ENCODE measurements around the gene LMX1A. TPM values are rescaled to one million over a fixed set of nuclear protein-coding genes. Genes with fewer than 3 reads are reported as not detected.

LMX1A gene
- total RNA-seq, 1 experiment from 2014 or later, result not detected

GRCh38 chr1:165187031-165188009 is 169.2 kb downstream of the LMX1A start:
- DNase-seq (ENCODE audit: low read depth in 1 of 2, low spot score in 2 of 2), result no peak
- Histone ChIP-seq H3K27ac (no peak overlapping the region), H3K36me3 (no peaks in the 10 kb centered on the region), H3K4me3 (no peak overlapping the region), H3K4me1 (replicated peaks) (no peaks in the 10 kb centered on the region), H3K27me3 (replicated peaks) (no peaks in the 10 kb centered on the region), H3K9me3 (replicated peaks) (no peaks in the 10 kb centered on the region)

GRCh38 chr1:165185161-165185889 is 171.2 kb downstream of the LMX1A start:
- Histone ChIP-seq H3K9me3 (replicated peaks) (no peaks in the 10 kb centered on the region), H3K4me3 (no peak overlapping the region), H3K27ac (no peak overlapping the region), H3K27me3 (replicated peaks) (no peaks in the 10 kb centered on the region), H3K4me1 (replicated peaks) (no peaks in the 10 kb centered on the region), H3K36me3 (no peaks in the 10 kb centered on the region)
- no peak for DNase-seq (ENCODE audit: low read depth in 1 of 2, low spot score in 2 of 2)

GRCh38 chr1:165182975-165183374 is 173.5 kb downstream of the LMX1A start:
- no peak overlapping the region for H3K4me3 ChIP-seq
- H3K9me3 ChIP-seq (replicated peaks), result no peaks in the 10 kb centered on the region
- no peak for DNase-seq (ENCODE audit: low read depth in 1 of 2, low spot score in 2 of 2)
- no peaks in the 10 kb centered on the region for H3K36me3 ChIP-seq
- H3K27ac ChIP-seq, result no peak overlapping the region
- H3K27me3 ChIP-seq (replicated peaks), result no peaks in the 10 kb centered on the region
- H3K4me1 ChIP-seq (replicated peaks), result no peaks in the 10 kb centered on the region

GRCh38 chr1:165179306-165179705 is 177.2 kb downstream of the LMX1A start:
- Histone ChIP-seq H3K4me1 (replicated peaks) (no peaks in the 10 kb centered on the region), H3K27ac (no peak overlapping the region), H3K9me3 (replicated peaks) (no peaks in the 10 kb centered on the region), H3K36me3 (no peaks in the 10 kb centered on the region), H3K27me3 (replicated peaks) (no peaks in the 10 kb centered on the region), H3K4me3 (no peak overlapping the region)
- DNase-seq (ENCODE audit: low read depth in 1 of 2, low spot score in 2 of 2), result no peak

- Histone ChIP-seq H3K9me3 (replicated peaks) (no peaks in the 10 kb centered on the region), H3K27ac (no peak overlapping the region), H3K36me3 (no peaks in the 10 kb centered on the region), H3K4me1 (replicated peaks) (no peaks in the 10 kb centered on the region), H3K4me3 (no peak overlapping the region), H3K27me3 (replicated peaks) (no peaks in the 10 kb centered on the region)
- no peak for DNase-seq (ENCODE audit: low read depth in 1 of 2, low spot score in 2 of 2)
These were observed 182.0 kb downstream of the LMX1A start for GRCh38 chr1:165174491-165174890.

- Histone ChIP-seq H3K9me3 (replicated peaks) (no peaks in the 10 kb centered on the region), H3K4me3 (no peak overlapping the region), H3K36me3 (no peaks in the 10 kb centered on the region), H3K4me1 (replicated peaks) (no peaks in the 10 kb centered on the region), H3K27me3 (replicated peaks) (no peaks in the 10 kb centered on the region), H3K27ac (no peak overlapping the region)
- no peak for DNase-seq (ENCODE audit: low read depth in 1 of 2, low spot score in 2 of 2)
These were observed 182.7 kb downstream of the LMX1A start for GRCh38 chr1:165173818-165174217.

- H3K27me3 ChIP-seq (replicated peaks), result no peaks in the 10 kb centered on the region
- H3K4me3 ChIP-seq, result no peak overlapping the region
- H3K9me3 ChIP-seq (replicated peaks), result no peaks in the 10 kb centered on the region
- H3K27ac ChIP-seq, result no peak overlapping the region
- DNase-seq (ENCODE audit: low read depth in 1 of 2, low spot score in 2 of 2), result no peak
- H3K36me3 ChIP-seq, result no peaks in the 10 kb centered on the region
- no peaks in the 10 kb centered on the region for H3K4me1 ChIP-seq (replicated peaks)
These were observed 183.1 kb downstream of the LMX1A start for GRCh38 chr1:165173409-165173808.

- Histone ChIP-seq H3K36me3 (no peaks in the 10 kb centered on the region), H3K27me3 (replicated peaks) (no peaks in the 10 kb centered on the region), H3K4me1 (replicated peaks) (no peaks in the 10 kb centered on the region), H3K4me3 (no peak overlapping the region), H3K27ac (no peak overlapping the region), H3K9me3 (replicated peaks) (no peaks in the 10 kb centered on the region)
- no peak for DNase-seq (ENCODE audit: low read depth in 1 of 2, low spot score in 2 of 2)
These were observed 183.8 kb downstream of the LMX1A start for GRCh38 chr1:165172666-165173065.

- no peaks in the 10 kb centered on the region for H3K27me3 ChIP-seq (replicated peaks)
- H3K36me3 ChIP-seq, result no peaks in the 10 kb centered on the region
- H3K27ac ChIP-seq, result no peak overlapping the region
- DNase-seq (ENCODE audit: low read depth in 1 of 2, low spot score in 2 of 2), result no peak
- H3K4me3 ChIP-seq, result no peak overlapping the region
- H3K4me1 ChIP-seq (replicated peaks), result no peaks in the 10 kb centered on the region
- H3K9me3 ChIP-seq (replicated peaks), result no peaks in the 10 kb centered on the region
These were observed 186.8 kb downstream of the LMX1A start for GRCh38 chr1:165169729-165170128.

- no peaks in the 10 kb centered on the region for H3K4me1 ChIP-seq (replicated peaks)
- no peak for DNase-seq (ENCODE audit: low read depth in 1 of 2, low spot score in 2 of 2)
- H3K4me3 ChIP-seq, result no peak overlapping the region
- H3K36me3 ChIP-seq, result no peaks in the 10 kb centered on the region
- H3K9me3 ChIP-seq (replicated peaks), result no peaks in the 10 kb centered on the region
- H3K27me3 ChIP-seq (replicated peaks), result no peaks in the 10 kb centered on the region
- no peak overlapping the region for H3K27ac ChIP-seq
These were observed 187.5 kb downstream of the LMX1A start for GRCh38 chr1:165169028-165169427.

- H3K4me1 ChIP-seq (replicated peaks), result no peaks in the 10 kb centered on the region
- no peak for DNase-seq (ENCODE audit: low read depth in 1 of 2, low spot score in 2 of 2)
- no peaks in the 10 kb centered on the region for H3K36me3 ChIP-seq
- no peak overlapping the region for H3K4me3 ChIP-seq
- no peak overlapping the region for H3K27ac ChIP-seq
- no peaks in the 10 kb centered on the region for H3K9me3 ChIP-seq (replicated peaks)
- no peaks in the 10 kb centered on the region for H3K27me3 ChIP-seq (replicated peaks)
These were observed 188.0 kb downstream of the LMX1A start for GRCh38 chr1:165168467-165168866.

GRCh38 chr1:165162671-165163241 is 193.8 kb downstream of the LMX1A start:
- no peak for DNase-seq (ENCODE audit: low read depth in 1 of 2, low spot score in 2 of 2)
- H3K27me3 ChIP-seq (replicated peaks), result no peaks in the 10 kb centered on the region

GRCh38 chr1:165161130-165161529 is 195.4 kb downstream of the LMX1A start:
- Histone ChIP-seq H3K27ac (no peak overlapping the region), H3K4me1 (replicated peaks) (no peaks in the 10 kb centered on the region), H3K27me3 (replicated peaks) (no peaks in the 10 kb centered on the region), H3K9me3 (replicated peaks) (no peaks in the 10 kb centered on the region), H3K36me3 (no peaks in the 10 kb centered on the region), H3K4me3 (no peak overlapping the region)
- DNase-seq (ENCODE audit: low read depth in 1 of 2, low spot score in 2 of 2), result no peak

More at GRCh38 chr1:165162671-165163241, 193.8 kb downstream of the LMX1A start:
- Histone ChIP-seq H3K4me3 (no peak overlapping the region), H3K36me3 (no peaks in the 10 kb centered on the region), H3K4me1 (replicated peaks) (no peaks in the 10 kb centered on the region), H3K27ac (no peak overlapping the region), H3K9me3 (replicated peaks) (no peaks in the 10 kb centered on the region)

GRCh38 chr1:165153182-165153581 is 203.3 kb downstream of the LMX1A start:
- no peaks in the 10 kb centered on the region for H3K36me3 ChIP-seq
- H3K9me3 ChIP-seq (replicated peaks), result no peaks in the 10 kb centered on the region
- no peak for DNase-seq (ENCODE audit: low read depth in 1 of 2, low spot score in 2 of 2)
- H3K27ac ChIP-seq, result no peak overlapping the region
- no peaks in the 10 kb centered on the region; the same call in 1 of the 2 replicates for H3K27me3 ChIP-seq (replicated peaks)
- H3K4me1 ChIP-seq (replicated peaks), result no peaks in the 10 kb centered on the region
- H3K4me3 ChIP-seq, result no peak overlapping the region

Measured in SJSA1 (cell line).